ENCODE results near the gene PLS3. TPM values are rescaled to one million over a fixed set of nuclear protein-coding genes. Genes with fewer than 3 reads are reported as not detected.
"Not testable (repeated sequence)": the region's sequence is repeated elsewhere in the genome, so short reads cannot be mapped to it uniquely, and the experiment has no call there.

The PLS3 gene
- total RNA-seq, 4 donors from 2014 or later = 4.5 to 160 (median 21.9) TPM

DNA sequence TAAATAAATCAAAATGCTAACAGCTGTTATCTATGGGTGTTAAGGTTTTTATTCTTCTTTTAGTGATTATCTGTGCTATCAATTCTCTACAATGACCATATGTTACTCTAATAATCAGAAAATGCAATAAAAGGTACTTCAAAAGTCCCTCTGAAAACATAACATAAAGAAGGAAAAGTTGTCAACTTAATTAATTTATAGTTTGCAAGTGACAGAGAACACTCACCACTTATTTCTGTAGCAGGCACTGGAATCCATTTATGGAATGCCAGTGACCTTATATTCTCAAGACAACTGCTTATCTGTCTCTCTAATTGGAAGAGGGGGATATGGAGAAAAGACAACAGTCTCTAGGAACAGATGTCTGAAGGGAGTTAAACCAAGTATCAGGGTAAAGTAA, 25.6 kb upstream of the PLS3 start:
- intact Hi-C loops (cut with DNase I; ENCODE audit: low total_unique reads) (no loop called here), in situ Hi-C loops (cut with MboI; ENCODE audit: low pct_ligation_motif_present in 1 of 4, low pct_unique_long_range_greater_than_20kb in 1 of 4, low sequenced_read_pairs in 3 of 4) (no loop called here)
- no peaks in the 10 kb centered on the region for H3K4me1 ChIP-seq
- no peaks in the 10 kb centered on the region for H3K36me3 ChIP-seq
- no peak overlapping the region for H3K27ac ChIP-seq
- no peak for DNase-seq
- H3K4me3 ChIP-seq = no peak overlapping the region
- H3K27me3 ChIP-seq = no peaks in the 10 kb centered on the region
- no peaks in the 10 kb centered on the region for H3K9me3 ChIP-seq
- TF ChIP-seq POLR2AphosphoS5 (IDR thresholded peaks at IDR 0.05) (no peak), EP300 (IDR thresholded peaks at IDR 0.05; ENCODE audit: low read depth) (no peak), POLR2A (IDR thresholded peaks at IDR 0.05) (no peak)
- TF ChIP-seq, protein P1, sequence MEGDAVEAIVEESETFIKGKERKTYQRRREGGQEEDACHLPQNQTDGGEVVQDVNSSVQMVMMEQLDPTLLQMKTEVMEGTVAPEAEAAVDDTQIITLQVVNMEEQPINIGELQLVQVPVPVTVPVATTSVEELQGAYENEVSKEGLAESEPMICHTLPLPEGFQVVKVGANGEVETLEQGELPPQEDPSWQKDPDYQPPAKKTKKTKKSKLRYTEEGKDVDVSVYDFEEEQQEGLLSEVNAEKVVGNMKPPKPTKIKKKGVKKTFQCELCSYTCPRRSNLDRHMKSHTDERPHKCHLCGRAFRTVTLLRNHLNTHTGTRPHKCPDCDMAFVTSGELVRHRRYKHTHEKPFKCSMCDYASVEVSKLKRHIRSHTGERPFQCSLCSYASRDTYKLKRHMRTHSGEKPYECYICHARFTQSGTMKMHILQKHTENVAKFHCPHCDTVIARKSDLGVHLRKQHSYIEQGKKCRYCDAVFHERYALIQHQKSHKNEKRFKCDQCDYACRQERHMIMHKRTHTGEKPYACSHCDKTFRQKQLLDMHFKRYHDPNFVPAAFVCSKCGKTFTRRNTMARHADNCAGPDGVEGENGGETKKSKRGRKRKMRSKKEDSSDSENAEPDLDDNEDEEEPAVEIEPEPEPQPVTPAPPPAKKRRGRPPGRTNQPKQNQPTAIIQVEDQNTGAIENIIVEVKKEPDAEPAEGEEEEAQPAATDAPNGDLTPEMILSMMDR (IDR thresholded peaks at IDR 0.05) = no peak

DNA sequence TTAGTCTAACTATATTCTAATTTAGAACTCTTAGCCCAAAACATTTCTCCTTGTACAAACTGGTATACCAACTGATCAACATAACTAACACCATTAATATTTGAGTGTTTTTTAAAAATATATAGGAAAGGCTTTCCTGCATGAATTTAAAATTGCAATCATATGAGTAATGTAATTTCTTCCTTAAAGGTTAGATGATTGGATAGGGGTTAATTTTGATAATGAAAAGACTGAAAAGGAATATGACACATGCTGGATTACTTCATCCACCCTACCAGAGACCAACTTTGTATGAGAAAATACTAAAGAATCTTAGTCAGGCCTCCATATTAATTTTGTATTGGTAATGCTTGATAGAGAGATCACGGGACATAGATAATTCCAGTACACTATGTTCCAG, 25.1 kb upstream of the PLS3 start:
- H3K27me3 ChIP-seq = no peaks in the 10 kb centered on the region
- H3K4me1 ChIP-seq = no peaks in the 10 kb centered on the region
- in situ Hi-C loops (cut with MboI; ENCODE audit: low pct_ligation_motif_present in 1 of 4, low pct_unique_long_range_greater_than_20kb in 1 of 4, low sequenced_read_pairs in 3 of 4) (no loop called here), intact Hi-C loops (cut with DNase I; ENCODE audit: low total_unique reads) (no loop called here)
- H3K9me3 ChIP-seq = no peaks in the 10 kb centered on the region
- TF ChIP-seq, protein P1 (IDR thresholded peaks at IDR 0.05) = no peak
- 87% methylated on average over 1 of the region's 1 CpG; no CpG with 5 or more reads in 1 of the 2 donors for WGBS, 2 donors (ENCODE audit: low coverage in 1 of 2)
- DNase-seq = no peak
- no peak overlapping the region for H3K4me3 ChIP-seq
- no peak overlapping the region for H3K27ac ChIP-seq
- H3K36me3 ChIP-seq = no peaks in the 10 kb centered on the region

DNA sequence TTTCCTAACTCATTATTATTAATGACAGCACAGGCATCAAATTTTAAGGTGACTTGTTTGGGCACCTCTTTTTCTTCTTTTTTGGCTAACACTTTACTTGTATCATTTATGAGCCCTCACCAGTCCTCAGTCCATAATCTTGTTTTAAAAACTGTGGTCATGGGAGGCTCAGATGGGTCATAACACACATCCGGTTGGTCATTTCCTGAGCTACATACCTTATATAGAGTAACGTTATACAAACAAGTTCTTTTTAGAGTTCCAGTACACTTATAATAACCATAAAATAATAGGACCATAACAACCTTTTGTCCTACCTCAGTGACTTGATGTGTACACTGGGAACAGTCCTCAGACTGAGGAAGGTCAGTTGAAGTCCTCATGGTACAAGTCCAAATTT, 21.1 kb upstream of the PLS3 start:
- 67 to 69% methylated on average over 2 of the region's 2 CpGs for WGBS, 2 donors (ENCODE audit: low coverage in 1 of 2)
- H3K9me3 ChIP-seq = no peaks in the 10 kb centered on the region
- no peaks in the 10 kb centered on the region for H3K36me3 ChIP-seq
- in situ Hi-C loops (cut with MboI; ENCODE audit: low pct_ligation_motif_present in 1 of 4, low pct_unique_long_range_greater_than_20kb in 1 of 4, low sequenced_read_pairs in 3 of 4) (no loop called here), intact Hi-C loops (cut with DNase I; ENCODE audit: low total_unique reads) (no loop called here)
- TF ChIP-seq EP300 (IDR thresholded peaks at IDR 0.05; ENCODE audit: low read depth) (no peak), POLR2A (IDR thresholded peaks at IDR 0.05) (no peak), POLR2AphosphoS5 (IDR thresholded peaks at IDR 0.05) (no peak)
- TF ChIP-seq, protein P1 (IDR thresholded peaks at IDR 0.05) = no peak
- H3K4me1 ChIP-seq = no peaks in the 10 kb centered on the region
- no peak for DNase-seq
- no peak overlapping the region for H3K4me3 ChIP-seq
- no peaks in the 10 kb centered on the region for H3K27me3 ChIP-seq
- no peak overlapping the region for H3K27ac ChIP-seq

DNA sequence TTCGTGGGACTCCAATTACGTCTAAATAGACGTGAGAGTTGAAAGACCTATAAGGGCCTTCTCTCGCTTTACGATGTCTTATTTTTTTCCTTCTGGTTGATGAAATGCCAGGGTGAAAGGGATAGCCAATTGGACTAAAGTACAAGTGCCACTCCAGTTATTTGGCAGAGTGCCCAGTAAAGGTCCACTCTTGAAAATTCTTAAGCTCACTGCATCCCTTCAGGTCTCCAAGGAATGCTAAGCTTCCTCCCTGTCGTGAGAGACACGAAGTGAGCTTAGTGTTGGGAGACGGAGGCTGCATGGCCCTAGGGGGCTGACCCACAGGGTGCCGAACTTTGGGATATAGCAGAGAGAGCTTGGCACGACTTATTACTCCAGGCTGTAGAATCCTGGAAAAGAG, 19.9 kb upstream of the PLS3 start:
- H3K27ac ChIP-seq; intact Hi-C loops (cut with DNase I; ENCODE audit: low total_unique reads); H3K27me3 ChIP-seq; H3K4me3 ChIP-seq; H3K36me3 ChIP-seq; DNase-seq; H3K4me1 ChIP-seq; in situ Hi-C loops (cut with MboI; ENCODE audit: low pct_ligation_motif_present in 1 of 4, low pct_unique_long_range_greater_than_20kb in 1 of 4, low sequenced_read_pairs in 3 of 4); H3K9me3 ChIP-seq: not testable (repeated sequence)
- WGBS, 2 donors (ENCODE audit: low coverage in 1 of 2) = 80 to 90% methylated on average over 2 to 10 of the region's 10 CpGs

DNA sequence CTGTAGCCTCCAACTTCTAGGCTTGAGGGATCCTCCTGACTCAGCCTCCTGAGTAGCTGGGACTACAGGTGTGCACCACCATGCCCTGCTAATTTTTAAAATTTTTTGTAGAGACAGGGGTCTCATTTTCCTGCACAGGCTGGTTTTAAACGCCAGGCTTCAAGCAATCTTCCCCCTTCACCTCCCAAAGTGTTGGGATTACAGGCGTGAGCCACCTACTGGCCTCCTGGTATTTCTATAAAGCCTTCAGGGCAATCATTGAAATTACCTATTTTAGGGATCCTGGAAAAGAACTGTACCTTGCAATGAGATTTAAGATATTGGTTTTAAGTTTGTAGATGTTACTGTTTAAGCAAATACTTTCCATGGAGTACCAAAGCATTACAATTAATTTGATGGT, 13.5 kb upstream of the PLS3 start:
- intact Hi-C loops (cut with DNase I; ENCODE audit: low total_unique reads) (no loop called here), in situ Hi-C loops (cut with MboI; ENCODE audit: low pct_ligation_motif_present in 1 of 4, low pct_unique_long_range_greater_than_20kb in 1 of 4, low sequenced_read_pairs in 3 of 4) (no loop called here)
- Histone ChIP-seq H3K36me3 (no peaks in the 10 kb centered on the region), H3K4me3 (no peak overlapping the region), H3K9me3 (no peaks in the 10 kb centered on the region), H3K27me3 (no peaks in the 10 kb centered on the region), H3K27ac (no peak overlapping the region), H3K4me1 (no peaks in the 10 kb centered on the region)
- DNase-seq = no peak
- WGBS, 2 donors (ENCODE audit: low coverage in 1 of 2) = 28% methylated on average over 2 of the region's 2 CpGs; no CpG with 5 or more reads in 1 of the 2 donors
- TF ChIP-seq, protein P1 (IDR thresholded peaks at IDR 0.05) = no peak
- no peak for TF ChIP-seq POLR2AphosphoS5 (IDR thresholded peaks at IDR 0.05)
- TF ChIP-seq POLR2A (IDR thresholded peaks at IDR 0.05) = no peak
- no peak for TF ChIP-seq EP300 (IDR thresholded peaks at IDR 0.05; ENCODE audit: low read depth)

All from transverse colon (tissue), 4 donors.